Thyroid gland (tissue), 4 donors: Measurements from ENCODE around the gene HOXD12. TPM values are rescaled to one million over a fixed set of nuclear protein-coding genes. Genes with fewer than 3 reads are reported as not detected.

ENCODE experiments used
- DNase-seq, 2 donors: peaks; one replicate each; pipeline ENCODE4 v3.0.0-alpha.2; 2019
- H3K27ac ChIP-seq, 3 donors: fragments of 200-600 bp; sonication (generic); 1 replicate in 2 of 3; 2 replicates in 1 of 3; pipeline ENCODE4 v1.5.1; 2016 to 2019; ENCODE audit warnings: mild to moderate bottlenecking in 1 of 3, moderate library complexity in 1 of 3
- H3K27me3 ChIP-seq: fragments of 200-600 bp; sonication (generic); one replicate; pipeline ENCODE4 v1.5.1; 2019
- H3K36me3 ChIP-seq, 2 donors: fragments of 200-600 bp; sonication (generic); one replicate each; pipeline ENCODE4 v1.5.1; 2016 to 2019
- H3K4me1 ChIP-seq, 2 donors: fragments of 200-600 bp; sonication (generic); one replicate each; pipeline ENCODE4 v1.5.1; 2017 to 2019
- H3K4me3 ChIP-seq, 3 donors: fragments of 200-600 bp; sonication (generic); replicated peaks in 1 of 3; 1 replicate in 2 of 3; 2 replicates in 1 of 3; pipeline ENCODE4 v1.5.1; 2016; ENCODE audit warnings: mild to moderate bottlenecking in 1 of 3
- H3K9me3 ChIP-seq: fragments of 200-600 bp; sonication (generic); one replicate; pipeline ENCODE4 v1.5.1; 2017
- POLR2A ChIP-seq, 2 donors: fragments of 450-650 bp; IDR thresholded peaks; one replicate each; pipeline ENCODE4 v1.6.1; 2017; ENCODE audit warnings: antibody characterized with exemption in 2 of 2, mild to moderate bottlenecking in 2 of 2, moderate library complexity in 1 of 2
- WGBS, 2 donors: methylation state at CpG; one replicate each; pipeline ENCODE4 v1.1.5; 2017; 5-methylcytosine and 5-hydroxymethylcytosine counted together
- intact Hi-C: fragments of 100-400 bp; cut with DNase I; formaldehyde crosslinking; loops from one replicate; pipeline ENCODE4 v1.15.1; 2023
- total RNA-seq, 4 donors: library from RNA; depleted of rRNA; stranded (reverse); fragments of >200 nt; gene quantifications; one replicate each; pipeline ENCODE4 v1.2.3, GENCODE V29; 2016
- TF ChIP-seq, protein P1 (sequence below), 6 experiments: fragments of 200-600 bp in 3 of 6; fragments of 450-650 bp in 3 of 6; sonication (generic) in 3 of 6; IDR thresholded peaks; one replicate each; pipeline ENCODE4 v1.5.1; 2016 to 2019; ENCODE audit warnings: antibody characterized with exemption in 6 of 6, mild to moderate bottlenecking in 2 of 6, inconsistent platforms in 1 of 6, moderate library complexity in 1 of 6

HOXD12 gene
- total RNA-seq, 4 donors from 2014 or later = not detected

DNA sequence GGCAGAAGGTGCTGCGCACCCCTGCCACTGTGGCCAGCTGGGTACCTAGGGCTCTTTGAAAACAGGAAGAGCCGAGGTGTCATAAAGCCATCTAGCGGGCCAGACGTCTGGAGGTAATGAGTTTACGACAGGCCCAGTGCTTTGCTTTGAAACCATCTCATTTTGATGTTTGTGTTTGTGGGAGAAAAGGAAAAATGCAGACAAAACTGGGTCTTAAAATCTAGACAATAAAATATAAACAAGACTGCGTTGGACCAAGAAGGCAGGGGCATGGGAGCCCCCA lies 26.1 kb downstream of the HOXD12 start:
- no peak for DNase-seq
- Histone ChIP-seq H3K27ac (no peak overlapping the region), H3K9me3 (no peaks in the 10 kb centered on the region), H3K4me1 (peaks cover 5 to 30% of the 10 kb centered on the region in 2 donors), H3K27me3 (peaks cover 75% of the 10 kb centered on the region), H3K4me3 (no peak overlapping the region), H3K36me3 (no peaks in the 10 kb centered on the region)
- no peak for TF ChIP-seq POLR2A (IDR thresholded peaks at IDR 0.05)
- TF ChIP-seq, protein P1, sequence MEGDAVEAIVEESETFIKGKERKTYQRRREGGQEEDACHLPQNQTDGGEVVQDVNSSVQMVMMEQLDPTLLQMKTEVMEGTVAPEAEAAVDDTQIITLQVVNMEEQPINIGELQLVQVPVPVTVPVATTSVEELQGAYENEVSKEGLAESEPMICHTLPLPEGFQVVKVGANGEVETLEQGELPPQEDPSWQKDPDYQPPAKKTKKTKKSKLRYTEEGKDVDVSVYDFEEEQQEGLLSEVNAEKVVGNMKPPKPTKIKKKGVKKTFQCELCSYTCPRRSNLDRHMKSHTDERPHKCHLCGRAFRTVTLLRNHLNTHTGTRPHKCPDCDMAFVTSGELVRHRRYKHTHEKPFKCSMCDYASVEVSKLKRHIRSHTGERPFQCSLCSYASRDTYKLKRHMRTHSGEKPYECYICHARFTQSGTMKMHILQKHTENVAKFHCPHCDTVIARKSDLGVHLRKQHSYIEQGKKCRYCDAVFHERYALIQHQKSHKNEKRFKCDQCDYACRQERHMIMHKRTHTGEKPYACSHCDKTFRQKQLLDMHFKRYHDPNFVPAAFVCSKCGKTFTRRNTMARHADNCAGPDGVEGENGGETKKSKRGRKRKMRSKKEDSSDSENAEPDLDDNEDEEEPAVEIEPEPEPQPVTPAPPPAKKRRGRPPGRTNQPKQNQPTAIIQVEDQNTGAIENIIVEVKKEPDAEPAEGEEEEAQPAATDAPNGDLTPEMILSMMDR (IDR thresholded peaks at IDR 0.05) = no peak
- WGBS, 2 donors = 24 to 37% methylated on average over 6 of the region's 6 CpGs
- intact Hi-C loops = loop anchor here (5.0 to 10.0 kb wide), 3 partner anchors 432 to 1019 kb away; no protein-coding TSS in a partner anchor

DNA sequence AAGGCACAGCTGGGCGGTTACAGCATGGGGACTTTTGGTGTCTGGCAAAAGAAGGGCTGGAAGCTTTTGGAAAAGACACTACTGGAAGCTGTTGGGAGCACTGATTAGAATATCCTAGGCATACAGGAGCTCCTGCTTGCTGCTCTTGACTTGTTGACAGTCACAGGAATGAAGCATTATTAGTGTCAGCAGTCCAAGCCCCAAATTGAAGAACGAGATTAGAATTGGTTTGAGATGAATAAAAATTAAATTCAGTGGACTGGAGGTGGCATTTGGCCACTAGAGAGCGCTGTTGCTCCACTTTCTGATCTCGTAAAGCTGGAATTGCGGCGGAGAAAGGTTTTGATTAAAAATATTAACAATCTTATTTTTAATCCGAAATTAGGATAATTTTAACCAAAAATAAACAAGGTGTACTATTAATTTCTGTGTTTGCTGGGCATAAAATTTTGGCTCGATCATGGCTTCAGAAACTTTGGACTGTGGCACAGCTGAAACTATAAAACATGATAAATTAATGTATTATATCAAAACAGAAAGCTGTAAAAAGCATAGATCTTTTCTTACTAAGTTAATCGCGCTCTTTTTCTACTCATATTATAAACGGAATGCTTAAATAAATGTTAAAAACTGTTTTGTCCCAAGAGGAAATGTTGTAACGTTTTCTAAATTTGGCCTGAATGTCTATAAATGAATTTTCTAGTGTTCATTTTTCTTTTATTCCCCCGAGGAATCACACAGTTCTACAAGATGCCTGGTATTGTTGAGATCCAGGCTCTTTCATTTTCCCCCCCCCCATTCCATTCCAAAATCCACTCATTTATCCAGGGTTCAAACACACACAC lies 27.6 kb downstream of the HOXD12 start:
- TF ChIP-seq, protein P1 (IDR thresholded peaks at IDR 0.05) = peak; percentile 72 to 88 (median 80)
- no peak for TF ChIP-seq POLR2A (IDR thresholded peaks at IDR 0.05)
- intact Hi-C loops = loop anchor here (5.0 to 10.0 kb wide), 3 partner anchors 430 to 1018 kb away; no protein-coding TSS in a partner anchor
- H3K9me3 ChIP-seq = no peaks in the 10 kb centered on the region
- peaks cover 5 to 28% of the 10 kb centered on the region in 2 donors for H3K4me1 ChIP-seq
- H3K27ac ChIP-seq = no peak overlapping the region
- peaks cover 70% of the 10 kb centered on the region for H3K27me3 ChIP-seq
- H3K4me3 ChIP-seq = no peak overlapping the region
- peak; percentile 68 to 73 for DNase-seq
- no peaks in the 10 kb centered on the region for H3K36me3 ChIP-seq
- 3 to 6% methylated on average over 13 of the region's 13 CpGs for WGBS, 2 donors

DNA sequence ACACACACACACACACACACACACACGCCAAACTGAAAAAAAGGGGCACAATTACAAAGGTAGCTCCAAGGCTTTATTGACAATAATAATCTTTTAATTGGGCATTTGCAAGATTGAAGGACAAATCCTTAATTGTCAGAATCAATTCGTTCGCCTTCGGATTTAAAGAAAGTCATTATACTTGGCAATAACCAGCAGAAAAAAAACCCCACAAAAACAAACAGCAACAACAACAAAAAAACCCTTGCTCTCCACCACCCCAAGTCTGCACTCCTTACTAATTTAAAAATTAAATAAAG lies 28.1 kb downstream of the HOXD12 start:
- H3K9me3 ChIP-seq = no peaks in the 10 kb centered on the region
- no peak overlapping the region for H3K27ac ChIP-seq
- no peak for DNase-seq
- no peak overlapping the region for H3K4me3 ChIP-seq
- intact Hi-C loops = loop anchor here (5.0 to 10.0 kb wide), 3 partner anchors 430 to 1017 kb away; no protein-coding TSS in a partner anchor
- H3K4me1 ChIP-seq = peaks cover 5 to 22% of the 10 kb centered on the region in 2 donors
- 19 to 26% methylated on average over 4 of the region's 4 CpGs for WGBS, 2 donors
- H3K27me3 ChIP-seq = peaks cover 70% of the 10 kb centered on the region
- no peaks in the 10 kb centered on the region for H3K36me3 ChIP-seq
- TF ChIP-seq, protein P1 (IDR thresholded peaks at IDR 0.05) = no peak
- no peak for TF ChIP-seq POLR2A (IDR thresholded peaks at IDR 0.05)

DNA sequence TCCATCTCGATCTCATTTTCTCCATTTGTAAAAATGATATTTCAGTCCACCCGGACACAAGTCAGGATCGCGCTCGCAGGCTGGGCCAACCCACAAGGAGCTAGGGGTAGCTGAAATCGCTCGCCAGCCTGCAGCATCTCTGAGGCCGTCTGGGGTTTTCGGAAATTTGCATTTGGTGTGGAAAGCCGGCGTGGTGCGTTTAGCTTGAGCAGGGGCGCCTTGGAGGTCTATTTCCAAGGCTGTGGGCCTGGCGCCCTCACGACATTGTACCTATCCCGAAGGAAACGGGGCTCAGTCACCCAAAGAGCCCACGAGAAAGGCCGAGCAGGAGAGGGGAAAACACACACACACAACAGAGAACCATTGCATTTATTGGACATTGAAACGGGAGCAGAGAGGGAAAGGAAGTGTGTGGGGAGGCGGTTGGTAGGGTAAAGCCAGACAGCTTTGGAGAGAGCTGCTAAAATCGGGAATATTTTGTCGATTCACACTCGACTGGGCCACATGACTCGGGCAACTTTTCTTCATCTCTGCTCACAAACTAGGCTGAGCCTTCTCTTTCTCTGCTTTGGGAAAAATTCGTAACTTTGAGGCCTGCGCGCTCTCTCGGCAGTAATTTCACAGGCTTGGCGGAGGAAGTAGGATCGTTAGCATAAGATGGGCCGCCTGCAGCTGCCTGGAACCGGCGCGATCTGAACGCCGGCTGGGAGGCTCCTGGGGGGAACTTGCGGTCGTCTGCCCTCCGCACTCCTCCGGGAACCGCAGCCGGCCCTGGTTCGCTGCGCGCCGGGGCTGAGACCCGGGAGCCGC lies 28.8 kb downstream of the HOXD12 start:
- DNase-seq = no peak
- 16 to 22% methylated on average over 41 to 49 of the region's 49 CpGs for WGBS, 2 donors
- Histone ChIP-seq H3K27me3 (peaks cover 70% of the 10 kb centered on the region), H3K9me3 (no peaks in the 10 kb centered on the region), H3K4me3 (no peak overlapping the region), H3K4me1 (peaks cover 5 to 15% of the 10 kb centered on the region in 2 donors), H3K27ac (peak overlapping the region in 1 of 3 donors; percentile 36), H3K36me3 (no peaks in the 10 kb centered on the region)
- TF ChIP-seq POLR2A (IDR thresholded peaks at IDR 0.05) = no peak
- TF ChIP-seq, protein P1 (IDR thresholded peaks at IDR 0.05) = no peak
- intact Hi-C loops = loop anchor here (5.0 to 10.0 kb wide), 3 partner anchors 429 to 1016 kb away; no protein-coding TSS in a partner anchor
